GM18498 (cell line): Measurements from ENCODE around the gene GRIK1.

Experiments
- ATAC-seq: cut with Tn5 transposase; IDR thresholded peaks from one replicate; pipeline ENCODE4 v1.9.1; 2021; ENCODE audit warnings: mild to moderate bottlenecking, moderate library complexity; ENCODE audit not compliant: unreplicated experiment

The GRIK1 gene

GRCh38 chr21:29787361-29787909 is 152.4 kb downstream of the GRIK1 start:
- no peak for ATAC-seq

GRCh38 chr21:29786496-29787360 is 153.1 kb downstream of the GRIK1 start:
- no peak for ATAC-seq

DNA sequence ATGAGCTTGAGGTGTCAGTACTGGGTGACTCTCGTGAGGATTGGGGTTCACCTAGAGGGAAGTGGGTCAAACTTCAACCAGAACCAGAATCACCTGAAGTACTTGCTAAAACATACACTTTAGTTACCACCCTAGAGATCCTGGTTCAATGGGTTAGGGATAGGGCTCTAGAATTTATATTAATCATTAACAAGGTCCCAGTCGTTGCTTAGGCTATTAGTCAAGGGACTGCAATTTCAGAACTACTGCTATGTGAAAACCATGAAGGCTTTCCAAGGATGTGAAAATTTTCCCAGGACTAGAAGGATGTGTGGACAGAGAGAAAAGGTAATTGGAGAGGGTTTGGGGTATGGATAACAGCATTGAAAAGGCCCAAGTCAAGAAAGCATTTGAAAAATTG is 162.6 kb downstream of the GRIK1 start:
- ATAC-seq: no peak

DNA sequence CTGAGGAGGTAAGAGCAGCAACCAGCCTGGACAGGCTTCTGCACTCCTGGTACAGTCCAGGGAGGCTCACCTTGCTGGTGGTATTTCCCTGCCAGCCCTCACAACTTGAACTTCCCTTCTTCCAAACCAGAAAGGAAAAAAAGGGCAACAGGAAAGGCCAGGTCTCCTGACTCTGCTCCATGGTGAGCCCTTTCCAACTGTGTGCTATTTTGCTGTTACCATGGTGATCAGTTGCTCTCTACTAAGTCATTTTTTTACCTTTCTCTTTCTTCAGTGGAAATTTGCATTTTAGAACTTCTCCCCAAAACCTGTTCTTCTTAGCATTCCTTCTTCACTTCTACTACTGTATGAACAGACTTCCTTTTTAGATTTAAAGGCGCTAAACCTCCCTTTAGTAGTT is 164.3 kb downstream of the GRIK1 start:
- no peak for ATAC-seq

- no peak for ATAC-seq
Measured at GRCh38 chr21:29771491-29772066, 168.2 kb downstream of the GRIK1 start.

DNA sequence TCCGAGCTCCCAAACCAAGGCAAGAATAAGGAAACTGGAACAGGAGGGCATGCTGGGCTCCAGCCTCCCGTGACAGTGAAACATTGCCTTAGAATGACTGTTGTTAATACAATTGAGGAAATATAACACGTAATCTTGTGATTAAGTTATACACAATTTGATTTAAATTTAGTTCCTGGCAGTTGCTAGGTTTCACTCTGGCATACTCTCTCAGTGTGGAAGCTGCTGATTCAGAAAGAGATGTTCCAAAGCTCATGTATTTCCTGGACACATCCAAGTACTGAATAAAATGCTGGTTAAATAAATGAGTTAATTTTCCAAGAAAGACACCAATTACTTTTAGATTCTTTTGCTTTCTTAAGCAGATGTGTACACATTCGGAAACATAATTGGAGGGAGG is 176.1 kb downstream of the GRIK1 start:
- ATAC-seq: no peak

DNA sequence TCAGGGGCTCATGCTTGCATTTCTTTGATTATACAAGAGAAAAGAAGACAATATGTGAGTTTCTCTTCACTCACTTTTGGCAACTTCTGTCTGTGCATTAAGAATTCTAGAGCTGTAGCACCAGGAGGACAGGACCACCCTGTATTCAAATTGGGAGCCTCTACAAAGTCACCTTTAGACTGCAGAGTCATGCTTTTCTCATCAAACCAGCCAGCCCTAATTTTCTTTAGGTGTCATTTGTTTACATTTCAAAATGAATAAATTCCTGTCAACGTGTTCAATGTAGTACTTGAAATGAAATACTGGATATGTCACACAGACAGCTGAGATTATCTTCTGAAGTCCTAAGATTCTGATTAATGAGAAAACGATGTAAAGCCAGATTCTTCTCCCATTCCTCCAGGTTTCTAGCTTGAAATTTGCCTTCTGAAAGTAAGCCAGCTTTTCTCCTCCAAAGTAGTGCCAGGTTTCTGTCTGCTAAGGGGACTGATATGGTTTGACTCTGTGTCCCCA is 177.2 kb downstream of the GRIK1 start:
- ATAC-seq: no peak

DNA sequence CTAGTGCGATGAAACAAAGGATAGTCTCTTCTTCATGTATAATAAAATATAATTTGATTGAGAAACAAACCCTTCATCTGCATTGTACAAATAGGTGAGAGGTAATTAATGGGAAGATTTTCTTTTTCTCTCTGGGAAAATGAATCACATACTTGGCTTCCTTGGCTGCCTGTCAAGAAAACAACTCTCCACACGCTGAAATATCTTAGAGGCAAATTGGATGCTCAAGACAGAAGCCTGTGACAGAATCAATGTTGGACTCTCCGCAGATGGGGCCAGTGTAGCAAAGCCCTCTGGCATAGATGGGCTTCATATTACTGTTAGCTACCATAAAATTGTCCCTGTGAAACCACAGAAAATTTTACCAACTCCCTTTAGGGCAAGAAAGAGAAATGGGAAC is 186.6 kb downstream of the GRIK1 start:
- no peak for ATAC-seq

GRCh38 chr21:29751473-29752185 is 188.2 kb downstream of the GRIK1 start:
- no peak for ATAC-seq

DNA sequence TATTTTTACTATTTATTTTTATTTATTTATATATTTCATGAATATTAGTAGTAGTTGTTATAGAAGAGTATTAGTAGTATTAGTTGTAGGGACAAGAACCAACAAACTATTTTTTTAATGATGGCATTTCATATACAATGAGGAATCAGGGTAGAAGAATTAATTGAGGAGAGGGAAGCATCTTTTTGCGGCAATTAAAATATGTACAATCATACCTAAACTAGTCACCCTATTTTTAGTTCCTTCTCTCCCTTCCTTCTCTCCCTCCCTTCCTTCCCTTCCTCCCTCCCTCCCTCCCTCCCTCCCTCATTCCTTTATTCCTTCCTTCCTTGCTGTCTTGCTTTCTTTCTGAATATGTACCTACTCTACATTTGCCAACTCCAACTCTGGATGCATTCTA is 189.8 kb downstream of the GRIK1 start:
- no peak for ATAC-seq

DNA sequence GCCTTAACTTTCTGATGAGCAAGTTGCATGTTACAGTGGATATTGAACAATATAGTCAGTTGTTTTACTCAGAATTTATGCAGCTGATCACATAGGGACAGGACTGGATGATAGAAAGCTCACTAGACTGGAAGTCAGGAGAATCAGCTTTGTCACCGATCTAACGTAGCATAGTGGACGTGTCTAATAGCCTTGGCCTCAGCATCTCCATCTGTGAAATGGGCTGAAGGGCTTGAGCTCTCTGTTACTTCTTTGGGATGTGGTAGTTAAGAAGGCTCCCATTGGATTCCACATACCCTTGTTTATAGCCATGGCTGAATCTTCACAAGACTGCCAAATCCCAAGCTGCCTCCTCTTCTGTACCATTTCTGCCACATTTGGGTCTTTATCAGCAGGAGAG is 190.6 kb downstream of the GRIK1 start:
- no peak for ATAC-seq

GRCh38 chr21:29748391-29749167 is 191.2 kb downstream of the GRIK1 start:
- no peak for ATAC-seq

DNA sequence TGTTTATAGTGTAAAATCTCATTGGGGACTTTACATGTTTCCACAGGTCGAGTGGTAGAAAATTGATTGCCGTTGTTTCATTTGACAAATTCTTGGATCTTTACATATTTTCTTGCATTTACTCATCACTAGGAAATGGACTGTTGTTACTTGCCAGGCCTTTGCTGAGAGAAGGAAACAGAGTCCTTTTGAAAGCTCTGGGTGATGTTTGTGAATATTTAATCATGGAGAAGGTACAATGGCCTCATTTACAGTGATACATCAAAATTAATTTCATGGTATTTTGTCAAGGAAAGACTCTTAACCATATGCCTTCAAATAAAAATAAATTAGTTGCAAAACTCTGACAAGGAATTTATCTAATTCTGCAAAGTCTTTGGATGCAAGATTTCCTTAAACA is 198.0 kb downstream of the GRIK1 start:
- no peak for ATAC-seq

GRCh38 chr21:29739176-29739575 is 200.6 kb downstream of the GRIK1 start:
- no peak for ATAC-seq

DNA sequence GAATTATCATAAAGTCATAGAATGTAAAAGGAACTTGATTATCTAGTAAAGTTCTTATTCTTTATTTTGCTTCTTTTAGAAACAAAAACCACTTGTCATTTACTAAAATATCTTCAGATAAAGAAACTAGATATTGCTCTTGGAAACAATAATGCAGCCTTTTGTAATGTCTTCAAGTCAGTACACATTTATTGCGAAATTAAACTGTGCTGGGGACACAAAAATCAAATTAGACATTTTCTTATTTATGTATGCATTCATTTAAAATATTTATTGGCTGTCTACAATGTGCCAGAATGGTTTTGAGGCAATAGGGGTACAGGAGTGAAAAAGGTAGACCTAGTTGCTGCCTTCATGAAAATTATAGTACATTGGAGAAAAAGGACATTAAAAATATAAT is 201.1 kb downstream of the GRIK1 start:
- ATAC-seq: no peak

- no peak for ATAC-seq
Measured at GRCh38 chr21:29737186-29737585, 202.6 kb downstream of the GRIK1 start.

GRCh38 chr21:29730281-29730680 is 209.5 kb downstream of the GRIK1 start:
- no peak for ATAC-seq

DNA sequence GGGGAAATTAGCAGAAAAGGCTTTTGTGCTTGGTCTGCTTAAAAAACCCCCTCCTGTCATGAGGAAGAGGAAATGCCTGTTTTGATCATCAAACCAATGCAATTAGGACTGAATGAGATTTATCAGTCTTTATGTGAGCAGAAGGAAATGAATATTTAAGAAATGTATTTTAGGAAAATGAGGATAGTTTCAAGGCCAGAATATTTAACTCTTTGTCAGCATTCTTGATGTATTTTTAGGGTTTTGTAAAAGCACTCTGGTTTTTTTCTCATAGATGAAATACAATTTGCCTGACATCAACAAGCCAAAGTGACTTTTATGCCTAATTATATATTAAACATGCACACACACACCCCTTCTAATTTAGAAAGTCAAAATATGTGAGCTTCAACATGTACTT is 213.8 kb downstream of the GRIK1 start:
- no peak for ATAC-seq

DNA sequence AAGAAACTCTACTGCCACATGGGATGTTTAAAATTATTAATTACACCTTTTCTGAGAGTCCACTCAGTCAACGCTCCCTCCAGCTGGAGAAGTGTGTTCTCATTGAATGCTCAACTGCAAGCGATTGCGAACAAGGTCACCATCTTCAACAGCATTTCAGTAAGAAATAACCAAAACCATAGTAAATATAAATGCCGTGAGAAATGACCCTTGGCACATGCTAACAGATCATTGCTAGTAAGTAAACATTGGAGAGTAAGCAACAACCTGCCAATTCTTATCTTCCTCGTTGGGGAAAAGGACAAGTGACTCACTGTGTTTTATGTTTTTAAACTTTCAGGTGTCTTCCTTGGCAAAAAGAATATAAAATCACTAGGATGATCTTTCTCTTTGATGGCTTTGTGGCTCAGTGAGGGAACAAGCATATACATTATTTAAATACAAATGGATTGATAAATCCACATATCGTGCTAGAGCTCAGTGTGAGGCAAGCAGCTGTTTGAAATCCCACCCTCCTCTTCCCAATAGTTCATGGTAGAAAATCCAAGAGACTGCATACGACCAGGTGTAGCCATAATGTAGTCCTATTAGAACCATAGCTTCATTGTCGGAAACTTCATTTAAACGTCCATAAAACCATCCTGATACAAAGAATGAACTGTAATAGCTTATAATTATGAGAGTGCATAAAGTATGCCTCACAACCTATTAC is 214.6 kb downstream of the GRIK1 start:
- ATAC-seq: no peak

GRCh38 chr21:29721964-29722363 is 217.8 kb downstream of the GRIK1 start:
- ATAC-seq: no peak
